Neural progenitor cell (in vitro differentiated cells): ENCODE measurements around the gene SHTN1. TPM values are rescaled to one million over a fixed set of nuclear protein-coding genes. Genes with fewer than 3 reads are reported as not detected.

Experiments used
- DNase-seq: peaks from one replicate; pipeline ENCODE4 v3.0.0-alpha.2; 2016; ENCODE audit warnings: low spot score
- H2AFZ ChIP-seq: fragments of 200-600 bp; sonication (generic); replicated peaks from 2 replicates; pipeline ENCODE4 v1.6.1; 2016; ENCODE audit warnings: antibody characterized with exemption
- H3F3A ChIP-seq: fragments of 200-600 bp; sonication (generic); 2 replicates; pipeline ENCODE4 v1.6.1; 2016; ENCODE audit warnings: antibody characterized with exemption, low read depth
- H3K27ac ChIP-seq: fragments of 200-600 bp; sonication (generic); 2 replicates; pipeline ENCODE4 v1.5.1; 2016; ENCODE audit warnings: mild to moderate bottlenecking
- H3K27me3 ChIP-seq: fragments of 200-600 bp; sonication (generic); 2 replicates; pipeline ENCODE4 v1.6.1; 2016; ENCODE audit warnings: mild to moderate bottlenecking, moderate library complexity
- H3K36me3 ChIP-seq: fragments of 200-600 bp; sonication (generic); 2 replicates; pipeline ENCODE4 v1.5.1; 2016
- H3K4me1 ChIP-seq: fragments of 200-600 bp; sonication (generic); 2 replicates; pipeline ENCODE4 v1.6.1; 2016; ENCODE audit warnings: mixed run types
- H3K4me2 ChIP-seq: fragments of 200-600 bp; sonication (generic); 2 replicates; pipeline ENCODE4 v1.6.1; 2016
- H3K4me3 ChIP-seq: fragments of 200-600 bp; sonication (generic); 2 replicates; pipeline ENCODE4 v1.5.1; 2016
- H3K79me2 ChIP-seq: fragments of 200-600 bp; sonication (generic); 2 replicates; pipeline ENCODE4 v1.6.1; 2016; ENCODE audit warnings: low read depth
- H3K9ac ChIP-seq: fragments of 200-600 bp; sonication (generic); 2 replicates; pipeline ENCODE4 v1.6.1; 2016
- H3K9me3 ChIP-seq: fragments of 200-600 bp; sonication (generic); 2 replicates; pipeline ENCODE4 v1.5.1; 2016; ENCODE audit warnings: low read depth
- H4K20me1 ChIP-seq: fragments of 200-600 bp; sonication (generic); 2 replicates; pipeline ENCODE4 v1.6.1; 2016; ENCODE audit warnings: low read depth
- H3K27ac Mint-ChIP-seq: 3 replicates; pipeline ENCODE4 v1.8.0; 2021; ENCODE audit warnings: mixed read lengths
- H3K27me3 Mint-ChIP-seq: 2 replicates; pipeline ENCODE4 v1.8.0; 2022; ENCODE audit warnings: low read depth, mild to moderate bottlenecking, inconsistent platforms, moderate library complexity, mixed read lengths; ENCODE audit not compliant: insufficient read depth
- H3K36me3 Mint-ChIP-seq: 3 replicates; pipeline ENCODE4 v1.8.0; 2021; ENCODE audit warnings: mixed read lengths
- H3K4me1 Mint-ChIP-seq: 3 replicates; pipeline ENCODE4 v1.8.0; 2021; ENCODE audit warnings: mixed read lengths
- H3K4me3 Mint-ChIP-seq: 3 replicates; pipeline ENCODE4 v1.8.0; 2021; ENCODE audit warnings: mild to moderate bottlenecking, moderate library complexity, mixed read lengths
- H3K9me3 Mint-ChIP-seq: 3 replicates; pipeline ENCODE4 v1.8.0; 2020; ENCODE audit warnings: mixed read lengths
- EZH2 ChIP-seq: fragments of 200-600 bp; sonication (generic); IDR thresholded peaks from 2 replicates; pipeline ENCODE4 v1.6.1; 2017; ENCODE audit warnings: antibody characterized with exemption, mild to moderate bottlenecking, moderate library complexity
- EZH2phosphoT487 ChIP-seq: fragments of 200-600 bp; sonication (generic); IDR thresholded peaks from 2 replicates; pipeline ENCODE4 v1.6.1; 2017; ENCODE audit warnings: antibody characterized with exemption
- total RNA-seq: library from RNA; depleted of rRNA; stranded (reverse); fragments of >200 nt; gene quantifications from 2 replicates; pipeline ENCODE4 v1.2.3, GENCODE V29; 2015; ENCODE audit warnings: low replicate concordance
- TF ChIP-seq, protein P1 (sequence below): fragments of 200-600 bp; sonication (generic); IDR thresholded peaks from 2 replicates; pipeline ENCODE4 v1.5.1; 2017; ENCODE audit warnings: antibody characterized with exemption, mild to moderate bottlenecking

SHTN1 gene
- total RNA-seq, 1 donor from 2014 or later = 17.3 TPM

DNA sequence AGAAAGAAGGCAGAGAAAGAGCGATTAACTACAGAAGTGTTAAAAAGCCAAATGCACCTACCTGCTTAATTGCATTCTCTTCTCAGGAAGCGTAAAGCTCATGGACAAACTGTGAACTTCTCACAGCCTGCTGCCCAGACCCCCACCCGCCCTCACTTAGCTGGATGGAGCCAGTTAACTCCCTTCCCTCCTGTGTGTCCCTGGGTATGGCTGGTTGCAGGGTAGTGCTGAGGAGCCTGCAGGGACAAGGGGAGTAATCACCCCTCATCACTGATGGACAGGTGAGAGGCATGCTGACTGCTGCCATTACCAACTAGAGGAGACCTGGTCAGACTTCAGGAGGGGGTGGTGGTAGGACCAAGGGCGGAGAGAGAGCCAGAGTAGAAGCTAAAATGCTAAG lies 118.2 kb downstream of the SHTN1 start:
- Histone ChIP-seq H4K20me1 (no peaks in the 10 kb centered on the region), H3K36me3 (no peaks in the 10 kb centered on the region), H3K27ac (no peak overlapping the region), H3K9ac (no peak overlapping the region), H3K4me2 (no peak overlapping the region), H3K9me3 (no peaks in the 10 kb centered on the region), H3K4me3 (no peak overlapping the region), H3F3A (no peaks in the 10 kb centered on the region), H3K79me2 (no peaks in the 10 kb centered on the region), H2AFZ (no peak overlapping the region), H3K27me3 (no peaks in the 10 kb centered on the region), H3K4me1 (peaks cover 19% of the 10 kb centered on the region)
- no peaks in the 10 kb centered on the region for H3K36me3 Mint-ChIP-seq
- TF ChIP-seq, protein P1, sequence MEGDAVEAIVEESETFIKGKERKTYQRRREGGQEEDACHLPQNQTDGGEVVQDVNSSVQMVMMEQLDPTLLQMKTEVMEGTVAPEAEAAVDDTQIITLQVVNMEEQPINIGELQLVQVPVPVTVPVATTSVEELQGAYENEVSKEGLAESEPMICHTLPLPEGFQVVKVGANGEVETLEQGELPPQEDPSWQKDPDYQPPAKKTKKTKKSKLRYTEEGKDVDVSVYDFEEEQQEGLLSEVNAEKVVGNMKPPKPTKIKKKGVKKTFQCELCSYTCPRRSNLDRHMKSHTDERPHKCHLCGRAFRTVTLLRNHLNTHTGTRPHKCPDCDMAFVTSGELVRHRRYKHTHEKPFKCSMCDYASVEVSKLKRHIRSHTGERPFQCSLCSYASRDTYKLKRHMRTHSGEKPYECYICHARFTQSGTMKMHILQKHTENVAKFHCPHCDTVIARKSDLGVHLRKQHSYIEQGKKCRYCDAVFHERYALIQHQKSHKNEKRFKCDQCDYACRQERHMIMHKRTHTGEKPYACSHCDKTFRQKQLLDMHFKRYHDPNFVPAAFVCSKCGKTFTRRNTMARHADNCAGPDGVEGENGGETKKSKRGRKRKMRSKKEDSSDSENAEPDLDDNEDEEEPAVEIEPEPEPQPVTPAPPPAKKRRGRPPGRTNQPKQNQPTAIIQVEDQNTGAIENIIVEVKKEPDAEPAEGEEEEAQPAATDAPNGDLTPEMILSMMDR = no peak
- TF ChIP-seq EZH2 (no peak), EZH2phosphoT487 (no peak)
- H3K27me3 Mint-ChIP-seq = peaks cover 9% of the 10 kb centered on the region
- H3K27ac Mint-ChIP-seq = no peak overlapping the region
- H3K4me3 Mint-ChIP-seq = no peak overlapping the region
- H3K9me3 Mint-ChIP-seq = no peaks in the 10 kb centered on the region
- no peak for DNase-seq
- peaks cover 28% of the 10 kb centered on the region for H3K4me1 Mint-ChIP-seq

DNA sequence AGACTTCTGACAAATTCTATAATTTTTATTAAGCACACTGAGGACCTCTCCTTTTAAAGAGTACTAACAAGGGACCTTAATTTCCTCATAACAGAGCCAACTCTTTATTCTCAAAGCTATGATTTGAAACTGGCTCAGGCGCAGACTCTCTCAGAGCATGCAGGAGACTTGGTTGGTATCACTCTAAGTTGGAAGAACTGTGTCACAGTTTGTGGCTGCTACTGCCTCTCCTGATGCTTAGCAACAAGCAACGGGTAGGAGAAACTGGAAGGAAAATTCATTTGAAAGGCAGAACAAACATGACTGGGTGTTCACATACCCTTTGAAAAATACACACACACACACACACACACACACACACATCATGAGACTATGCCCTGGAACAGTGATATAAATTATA lies 122.3 kb downstream of the SHTN1 start:
- Histone ChIP-seq H3K9ac (no peak overlapping the region), H3K36me3 (no peaks in the 10 kb centered on the region), H3K9me3 (no peaks in the 10 kb centered on the region), H3K79me2 (no peaks in the 10 kb centered on the region), H3K27ac (no peak overlapping the region), H4K20me1 (no peaks in the 10 kb centered on the region), H3K4me2 (no peak overlapping the region), H3K4me1 (peaks cover 40% of the 10 kb centered on the region), H3F3A (peaks cover 28% of the 10 kb centered on the region), H2AFZ (no peak overlapping the region), H3K27me3 (no peaks in the 10 kb centered on the region), H3K4me3 (no peak overlapping the region)
- DNase-seq = no peak
- Mint-ChIP-seq H3K36me3 (no peaks in the 10 kb centered on the region), H3K27ac (no peak overlapping the region), H3K4me1 (peaks cover 31% of the 10 kb centered on the region), H3K27me3 (peaks cover 5% of the 10 kb centered on the region), H3K4me3 (no peak overlapping the region), H3K9me3 (peaks cover 2% of the 10 kb centered on the region)
- TF ChIP-seq, protein P1 = no peak
- TF ChIP-seq EZH2phosphoT487 (no peak), EZH2 (no peak)

DNA sequence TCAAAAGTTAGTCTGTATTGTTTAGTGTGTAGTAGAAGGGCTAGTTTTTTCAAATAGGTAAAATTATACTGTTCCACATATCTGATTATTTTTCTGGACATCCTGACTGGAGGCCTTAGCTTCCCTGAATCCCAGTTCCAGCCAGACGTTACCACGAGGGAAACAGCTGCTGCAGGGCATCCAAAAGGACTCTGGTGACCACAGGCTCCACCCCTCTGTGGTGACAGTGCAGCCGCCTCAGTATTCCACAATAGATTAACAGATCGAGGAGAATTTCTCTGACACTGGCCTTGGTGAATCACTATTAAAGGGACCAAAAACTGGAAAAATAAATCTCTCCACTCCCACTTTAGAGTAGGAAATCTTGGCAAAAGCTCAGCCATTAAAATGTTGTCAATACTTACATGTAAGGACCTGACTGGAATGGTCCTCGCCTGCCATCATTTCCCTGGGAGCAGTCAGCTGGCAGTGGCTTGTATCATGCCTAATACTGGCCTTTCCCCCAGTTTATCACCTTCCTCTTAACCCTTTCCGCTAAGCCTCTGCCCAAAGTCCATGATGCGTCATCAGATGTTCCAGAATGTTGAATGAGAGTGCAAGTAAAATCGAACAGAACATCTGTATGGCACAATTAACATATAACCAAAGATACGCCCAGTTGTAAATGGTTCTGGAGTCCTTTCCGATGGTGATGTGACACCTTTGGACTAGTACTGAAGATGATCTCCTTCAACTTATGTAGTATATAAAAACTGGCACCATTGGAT lies 124.1 kb downstream of the SHTN1 start:
- Histone ChIP-seq H2AFZ (no peak overlapping the region), H3K27ac (peak overlapping the region; percentile 74), H4K20me1 (no peaks in the 10 kb centered on the region), H3K9ac (no peak overlapping the region), H3K4me2 (peak overlapping the region; percentile 57), H3K36me3 (no peaks in the 10 kb centered on the region), H3K79me2 (no peaks in the 10 kb centered on the region), H3K27me3 (no peaks in the 10 kb centered on the region), H3K4me3 (no peak overlapping the region), H3F3A (peaks cover 28% of the 10 kb centered on the region), H3K9me3 (no peaks in the 10 kb centered on the region), H3K4me1 (peaks cover 29% of the 10 kb centered on the region)
- DNase-seq = peak; percentile 56
- H3K4me1 Mint-ChIP-seq = peaks cover 24% of the 10 kb centered on the region
- H3K4me3 Mint-ChIP-seq = no peak overlapping the region
- TF ChIP-seq, protein P1 = no peak
- no peak for TF ChIP-seq EZH2
- no peak for TF ChIP-seq EZH2phosphoT487
- peaks cover 5% of the 10 kb centered on the region for H3K27me3 Mint-ChIP-seq
- no peaks in the 10 kb centered on the region for H3K36me3 Mint-ChIP-seq
- no peak overlapping the region for H3K27ac Mint-ChIP-seq
- peaks cover 2% of the 10 kb centered on the region for H3K9me3 Mint-ChIP-seq
